Frontal cortex (tissue), 4 donors: ENCODE data around the gene ICAM3. TPM values are rescaled to one million over a fixed set of nuclear protein-coding genes. Genes with fewer than 3 reads are reported as not detected.

Experiments
- DNase-seq, 2 donors: peaks; one replicate each; pipeline ENCODE4 v3.0.0; 2012; ENCODE audit warnings: low spot score in 2 of 2
- FAIRE-seq: peaks from 2 replicates; lab custom pipeline; 2012; peaks lifted over from hg19 to GRCh38; lab: Jason Lieb, UNC
- total RNA-seq: library from RNA; depleted of rRNA; stranded (reverse); fragments of >200 nt; gene quantifications from one replicate; pipeline ENCODE4 v1.2.3, GENCODE V29; 2014
- donor health status: control.
- donor health status: control.
- donor health status: control.

Gene ICAM3
- total RNA-seq, 1 donor from 2014 or later, result 0.82 TPM

- DNase-seq (no peak), FAIRE-seq (no peak)
Measured at GRCh38 chr19:10294368-10294697, 45.1 kb downstream of the ICAM3 start.

- no peak for DNase-seq
- no peak for FAIRE-seq
Measured at GRCh38 chr19:10293637-10294367, 45.6 kb downstream of the ICAM3 start.

GRCh38 chr19:10292789-10293636 lies 46.4 kb downstream of the ICAM3 start:
- FAIRE-seq (no peak), DNase-seq (no peak)

- DNase-seq, result peak in 1 of 2 donors; percentile 71
- FAIRE-seq, result no peak
Measured at GRCh38 chr19:10292206-10292788, 47.1 kb downstream of the ICAM3 start.

- FAIRE-seq (no peak), DNase-seq (no peak)
Measured at GRCh38 chr19:10291554-10292205, 47.7 kb downstream of the ICAM3 start.

- DNase-seq, result no peak
- no peak for FAIRE-seq
Measured at GRCh38 chr19:10290876-10291553, 48.4 kb downstream of the ICAM3 start.

GRCh38 chr19:10290357-10290875 lies 49.0 kb downstream of the ICAM3 start:
- DNase-seq (no peak), FAIRE-seq (no peak)

- no peak for DNase-seq
- no peak for FAIRE-seq
Measured at GRCh38 chr19:10289836-10290356, 49.5 kb downstream of the ICAM3 start, which contains the start of gene ICAM5. Gene ICAM5 (plus strand): TSS chr19:10289952. CDS start chr19:10290044, 92 bp downstream.

- FAIRE-seq (no peak), DNase-seq (no peak)
Measured at GRCh38 chr19:10289167-10289835, 50.1 kb downstream of the ICAM3 start.

- FAIRE-seq (no peak), DNase-seq (no peak)
Measured at GRCh38 chr19:10288662-10289166, 50.7 kb downstream of the ICAM3 start.

- no peak for DNase-seq
Measured at GRCh38 chr19:10286803-10287737, 52.4 kb downstream of the ICAM3 start, which contains the start of gene ICAM4. Gene ICAM4 (plus strand): TSS chr19:10286955. CDS start chr19:10287013, 58 bp downstream.

GRCh38 chr19:10285393-10285792 lies 54.0 kb downstream of the ICAM3 start:
- FAIRE-seq (no peak), DNase-seq (no peak)

More at GRCh38 chr19:10286803-10287737, 52.4 kb downstream of the ICAM3 start, which contains the start of gene ICAM4:
- no peak for FAIRE-seq

GRCh38 chr19:10284960-10285278 lies 54.5 kb downstream of the ICAM3 start:
- no peak for DNase-seq
- no peak for FAIRE-seq

- DNase-seq (no peak), FAIRE-seq (no peak)
Measured at GRCh38 chr19:10284065-10284959, 55.1 kb downstream of the ICAM3 start.
